GOT3 (cell line): Measurements from ENCODE around the gene CDK19.

Experiments used
- DNase-seq: peaks from one replicate; lab custom pipeline; 2025; ENCODE audit warnings: mixed read lengths; lab: John Stamatoyannopoulos, UW

CDK19 gene

DNA sequence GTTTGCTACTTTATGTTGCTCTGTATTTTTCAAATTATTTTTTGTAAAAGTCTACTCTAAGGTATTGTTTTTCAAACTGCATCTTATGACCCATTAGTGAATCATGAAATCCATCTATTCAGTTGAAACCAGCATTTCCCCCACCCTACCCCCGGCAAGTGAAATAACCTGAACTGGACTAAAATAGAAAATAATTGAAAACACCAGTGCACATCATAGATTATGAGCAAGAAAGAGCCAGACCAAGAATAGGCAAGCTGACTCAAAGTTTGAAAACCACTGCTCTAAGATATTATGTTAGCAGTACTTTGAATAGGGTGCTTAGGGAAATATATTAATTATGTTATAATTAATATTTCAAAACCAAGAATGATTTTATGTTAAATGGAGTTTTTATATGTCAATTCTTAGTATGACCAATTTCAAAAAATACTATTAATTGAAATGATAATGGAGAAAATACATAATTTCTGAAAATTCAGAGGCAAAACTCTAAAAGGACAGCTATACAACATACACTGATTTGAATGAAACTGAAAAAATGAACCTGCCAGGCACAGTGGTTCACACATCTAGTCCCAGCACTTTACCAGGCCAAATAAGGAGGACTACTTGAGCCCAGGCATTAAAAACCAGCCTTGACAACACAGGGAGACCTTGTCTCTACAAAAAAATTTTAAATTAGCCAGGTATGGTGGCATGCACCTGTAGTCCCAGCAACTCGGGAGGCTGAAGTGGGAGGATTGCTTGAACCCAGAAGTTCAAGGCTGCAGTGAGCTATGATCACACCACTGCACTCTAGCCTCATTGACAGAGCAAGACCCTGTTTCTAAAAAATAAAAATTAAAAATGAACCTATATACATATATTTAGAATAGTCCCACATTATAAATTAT, 112.0 kb downstream of the CDK19 start:
- DNase-seq, result no peak

DNA sequence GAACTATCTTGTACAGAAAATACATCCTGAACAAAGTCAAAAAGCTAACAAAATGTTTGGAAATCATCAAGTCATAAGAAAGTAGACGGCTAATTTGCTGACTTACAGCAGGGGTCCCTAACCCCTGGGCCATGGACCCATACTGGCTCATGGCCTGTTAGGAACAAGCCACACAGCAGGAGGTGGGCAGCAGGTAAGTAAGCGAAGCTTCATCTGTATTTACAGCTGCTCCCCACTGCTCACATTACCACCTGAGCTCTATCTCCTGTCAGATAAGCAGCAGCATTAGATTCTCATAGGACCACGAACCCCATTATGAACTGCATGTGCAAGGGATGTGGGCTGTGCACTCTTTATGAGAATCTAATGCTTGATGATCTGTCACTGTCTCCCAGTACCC, 115.5 kb downstream of the CDK19 start:
- DNase-seq, result no peak

DNA sequence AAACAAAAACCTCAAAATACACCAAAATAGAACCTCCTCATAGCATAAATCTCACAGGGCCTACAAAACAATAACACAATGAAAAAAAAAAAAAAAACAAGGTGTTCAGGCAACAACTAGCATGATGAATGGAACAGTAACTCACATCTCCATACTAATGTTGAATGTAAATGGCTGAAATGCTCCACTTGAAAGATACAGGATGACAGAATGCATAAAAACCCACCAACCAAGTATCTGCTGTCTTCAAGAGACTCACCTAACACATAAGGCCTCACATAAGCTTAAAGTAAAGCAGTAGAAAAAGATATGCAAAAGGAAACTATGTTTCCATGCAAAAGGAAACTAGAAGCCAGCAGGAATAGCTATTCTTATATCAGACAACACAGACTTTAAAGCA, 121.3 kb downstream of the CDK19 start:
- no peak for DNase-seq

DNA sequence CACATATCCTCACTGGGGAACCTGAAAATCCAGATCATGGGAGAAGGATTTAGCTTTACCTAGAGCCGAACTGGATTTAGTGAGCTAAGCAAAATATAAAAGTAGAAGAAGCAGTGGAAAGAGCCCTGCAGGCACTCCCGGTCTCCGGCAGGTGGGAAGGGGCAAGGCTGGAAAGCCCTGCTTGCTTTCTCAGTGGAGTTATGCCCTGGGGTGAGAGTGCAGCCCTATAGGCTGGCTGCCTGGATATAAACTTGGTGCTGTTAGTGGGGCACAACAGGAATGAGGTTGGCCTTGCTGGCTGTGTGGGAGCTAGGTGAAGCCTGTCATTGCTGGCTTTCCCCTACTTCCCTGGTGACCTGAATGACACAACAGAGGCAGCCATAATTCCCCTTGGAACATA, 122.0 kb downstream of the CDK19 start:
- no peak for DNase-seq

DNA sequence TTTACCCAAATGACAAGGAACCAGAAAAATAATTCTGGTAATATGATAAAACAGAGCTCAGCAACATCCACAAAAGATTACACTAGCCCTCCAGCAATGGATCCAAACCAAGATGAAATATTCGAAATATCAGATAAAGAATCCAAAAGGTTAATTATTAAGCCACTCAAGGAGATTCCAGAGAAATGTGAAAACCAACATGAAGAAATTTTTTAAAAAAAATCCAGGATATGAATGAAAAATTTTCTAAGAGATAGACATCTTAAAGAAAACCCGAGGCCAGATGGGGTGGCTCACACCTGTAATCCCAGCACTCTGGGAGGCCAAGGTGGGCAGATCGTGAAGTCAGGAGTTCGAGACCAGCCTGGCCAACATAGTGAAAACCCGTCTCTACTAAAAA, 124.4 kb downstream of the CDK19 start:
- no peak for DNase-seq

DNA sequence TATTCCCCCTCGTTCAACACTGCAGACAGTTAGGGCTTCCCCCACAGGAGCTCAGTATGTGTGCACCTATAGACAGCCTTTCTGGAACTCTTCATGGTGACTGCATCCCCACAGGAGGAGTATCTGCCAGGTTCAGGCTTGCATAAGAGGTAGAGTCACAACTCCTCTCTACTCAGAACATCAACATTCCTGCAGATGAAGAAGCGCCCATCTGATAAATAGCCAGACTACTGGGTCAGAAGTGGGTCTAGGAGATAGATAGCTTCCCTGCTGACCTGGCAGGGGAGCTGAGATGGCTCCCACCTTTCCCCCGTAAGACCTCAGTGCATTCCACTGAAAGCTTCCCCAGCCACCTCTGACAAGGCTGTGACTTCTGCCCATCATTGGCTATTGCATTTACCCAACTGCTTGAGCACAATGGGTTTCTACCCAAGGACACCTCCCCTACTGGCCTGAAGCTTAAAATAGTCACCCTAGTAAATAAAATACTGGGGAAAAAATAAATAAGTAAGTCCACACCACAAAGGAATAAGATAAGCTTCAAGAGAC, 125.1 kb downstream of the CDK19 start:
- DNase-seq, result no peak

DNA sequence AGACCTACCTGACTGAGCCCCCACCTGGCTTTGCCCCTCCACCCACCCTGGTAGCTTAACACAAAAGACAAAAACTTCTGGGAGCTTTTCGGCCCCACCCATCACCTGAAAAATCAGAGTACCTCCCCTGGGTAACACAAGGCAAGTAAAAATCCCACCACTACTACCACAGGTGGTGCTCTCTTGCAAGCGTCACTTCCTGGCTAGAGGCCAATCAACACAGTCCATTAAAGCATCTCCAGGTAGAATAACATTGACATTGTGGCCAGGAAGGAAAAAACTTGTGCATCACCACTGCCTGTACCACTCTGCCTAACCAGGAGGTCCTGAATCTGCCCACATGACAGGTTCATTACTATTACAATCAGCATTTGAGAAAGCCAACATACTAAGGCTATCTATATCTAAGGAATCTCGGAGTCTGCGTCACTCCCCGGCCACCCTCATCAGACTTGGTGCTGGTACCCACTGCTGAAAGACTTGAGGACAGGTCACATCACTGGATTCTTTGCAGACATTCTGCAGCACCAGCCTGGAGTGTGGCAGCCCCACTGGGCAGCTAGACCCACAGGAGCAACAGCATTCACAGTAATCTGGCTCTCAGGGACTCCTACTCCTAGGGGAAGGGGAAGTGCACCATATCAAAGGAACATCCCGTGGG, 125.9 kb downstream of the CDK19 start:
- no peak for DNase-seq

DNA sequence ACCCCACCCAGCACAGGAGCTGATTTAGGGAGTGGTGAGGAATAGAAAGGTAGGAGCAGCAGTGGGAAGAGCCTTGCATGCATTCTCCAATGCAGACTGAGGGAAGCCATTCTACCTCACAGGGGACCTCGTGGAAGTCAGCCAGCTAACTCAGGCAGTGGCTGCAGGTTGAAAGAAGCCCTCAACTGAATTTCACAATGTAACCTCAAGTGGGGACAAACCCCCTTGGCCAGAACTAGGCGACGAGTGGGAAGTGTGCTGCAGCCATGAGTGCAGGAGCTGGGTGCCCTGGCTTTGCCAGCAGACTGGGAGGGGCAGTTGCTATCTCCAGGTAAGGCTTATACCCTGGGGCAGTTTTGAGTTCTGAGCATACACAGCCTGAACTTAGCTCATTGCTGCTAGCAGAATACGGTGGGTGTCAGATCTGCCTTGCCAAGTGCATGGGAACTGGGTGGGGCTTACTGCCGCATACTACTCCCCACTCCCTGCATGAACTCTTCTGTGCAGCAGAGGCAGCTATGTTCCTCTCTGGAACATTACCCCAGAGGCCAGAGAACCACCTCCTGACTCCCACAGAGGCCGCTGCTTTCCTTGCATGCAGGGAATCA, 126.5 kb downstream of the CDK19 start:
- DNase-seq, result no peak

DNA sequence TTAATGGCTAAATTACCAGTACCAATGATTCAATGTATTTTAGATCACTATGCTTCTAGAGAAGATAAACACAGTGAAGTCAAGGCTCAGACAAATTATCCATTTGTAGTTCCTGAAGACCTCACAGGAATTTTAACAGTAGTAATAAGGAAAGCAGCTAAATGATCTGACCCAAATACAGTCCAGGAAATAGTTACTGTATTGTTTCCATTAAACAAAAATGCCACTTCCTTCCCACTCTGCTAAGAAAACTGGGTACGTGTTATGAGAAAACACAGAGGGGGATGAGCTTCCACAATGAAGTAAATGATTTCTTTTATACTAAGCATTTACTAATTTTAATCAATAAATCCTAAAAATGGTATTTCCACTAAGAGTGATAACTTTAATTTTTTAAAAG, 127.9 kb downstream of the CDK19 start:
- DNase-seq, result no peak

DNA sequence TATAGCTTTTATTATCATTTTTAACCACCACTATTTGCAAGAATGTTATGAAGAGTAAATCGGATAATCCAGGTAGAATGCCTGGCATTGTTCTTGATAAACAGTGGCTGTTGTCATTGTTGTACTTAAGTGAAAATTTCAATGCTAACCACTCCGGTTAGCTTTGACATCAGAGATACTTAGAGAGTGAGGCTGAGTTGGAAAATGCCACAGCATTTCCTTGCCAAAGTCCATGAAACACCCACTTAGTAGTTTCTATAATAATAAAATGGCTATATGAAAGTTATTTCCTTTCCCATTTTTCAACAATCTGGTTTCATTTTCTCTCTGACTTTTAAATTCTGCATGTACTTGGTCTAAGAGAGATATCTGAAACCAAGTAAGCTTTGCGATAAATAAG, 132.0 kb downstream of the CDK19 start:
- DNase-seq, result no peak

DNA sequence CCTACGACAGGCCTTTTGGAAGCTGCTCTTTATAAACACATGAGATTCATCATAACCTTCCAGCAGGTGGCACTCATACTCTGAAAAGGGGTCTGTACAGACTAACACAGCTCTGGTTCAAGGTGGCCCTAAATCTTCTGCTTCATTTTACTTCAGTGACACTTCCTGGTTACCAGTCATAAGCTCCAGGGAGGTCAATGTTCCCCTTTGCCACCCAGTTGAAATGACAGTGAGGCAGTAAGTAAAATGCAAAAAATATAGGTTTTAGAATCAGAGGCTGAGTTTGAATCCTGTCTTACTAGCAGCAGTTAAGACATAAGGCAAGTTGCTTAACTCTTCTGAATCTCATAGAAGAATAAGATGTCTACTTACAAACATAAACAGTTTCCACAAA, 132.8 kb downstream of the CDK19 start:
- no peak for DNase-seq

DNA sequence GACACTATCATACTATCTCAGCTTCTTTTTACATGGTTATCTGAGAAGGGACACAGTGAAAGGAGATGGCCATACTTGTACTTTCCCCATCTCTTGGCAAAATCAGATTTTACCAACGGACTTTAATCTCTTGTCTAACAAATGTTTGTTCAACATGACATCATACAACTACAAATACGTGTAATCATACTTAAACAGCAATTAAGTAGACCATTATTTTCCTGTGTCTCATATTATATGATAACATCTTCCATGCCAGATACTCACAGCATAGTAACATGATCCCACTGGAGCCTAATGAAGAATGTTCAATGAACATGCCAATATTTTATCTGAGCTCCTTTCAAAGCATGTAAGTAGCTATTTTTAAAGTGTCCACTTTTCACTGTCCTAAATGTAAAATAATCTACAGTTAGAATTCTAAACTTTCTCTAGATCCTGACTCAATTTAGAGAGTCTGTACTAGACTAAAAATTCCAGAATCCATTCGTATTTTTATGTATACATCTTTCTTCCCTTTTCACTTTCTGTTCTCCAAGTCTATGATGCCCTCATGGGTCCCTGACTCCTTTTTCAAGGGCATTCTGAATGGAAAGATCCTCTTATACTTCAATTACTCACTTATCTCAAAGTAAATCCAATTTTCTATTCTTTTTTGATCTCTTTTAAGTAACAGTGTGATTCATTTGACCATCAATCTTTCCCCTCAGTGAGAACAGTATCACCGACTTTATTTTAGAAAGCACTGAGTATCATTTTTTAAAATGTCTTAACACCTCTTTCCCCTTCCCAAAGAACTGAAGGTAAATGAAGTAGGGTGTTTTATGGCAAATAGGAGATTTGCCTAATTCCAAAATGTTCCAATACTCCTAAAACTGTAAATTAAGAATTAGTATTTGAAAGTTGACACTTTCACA, 133.5 kb downstream of the CDK19 start:
- DNase-seq, result no peak

DNA sequence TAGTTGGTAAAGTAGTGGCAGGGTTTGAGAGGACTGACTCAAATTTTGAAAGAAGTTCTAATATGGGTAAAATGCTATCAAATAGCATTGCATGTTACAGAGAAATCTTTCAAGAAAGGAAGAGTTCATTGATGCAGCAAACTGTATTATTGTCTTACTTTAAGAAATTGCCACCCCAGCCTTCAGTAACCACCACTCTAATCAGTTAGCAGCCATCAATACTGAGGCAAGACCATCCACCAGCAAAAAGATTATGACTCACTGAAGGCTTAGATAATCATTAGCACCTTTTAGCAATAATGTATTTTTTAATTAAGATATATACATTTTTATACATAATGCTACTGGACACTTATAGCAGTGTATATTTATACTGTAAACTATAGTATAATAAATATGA, 138.9 kb downstream of the CDK19 start:
- DNase-seq, result no peak

DNA sequence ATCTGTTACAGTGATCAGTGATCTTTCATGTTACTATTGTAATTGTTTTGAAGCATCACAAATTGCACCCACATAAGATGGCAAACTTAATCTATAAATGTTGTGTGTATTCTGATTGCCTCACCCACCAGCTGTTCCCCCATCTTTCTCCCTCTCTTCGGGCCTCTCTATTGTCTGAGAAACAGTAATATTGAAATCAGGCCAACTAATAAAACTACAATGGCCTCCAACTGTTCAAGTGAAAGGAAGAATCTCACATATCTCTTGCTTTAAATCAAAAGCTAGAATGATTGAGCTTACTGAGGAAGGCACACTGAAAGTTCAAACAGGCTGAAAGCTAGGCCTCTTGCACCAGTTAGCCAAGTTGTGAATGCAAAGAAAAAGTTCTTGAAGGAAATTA, 141.2 kb downstream of the CDK19 start:
- no peak for DNase-seq

DNA sequence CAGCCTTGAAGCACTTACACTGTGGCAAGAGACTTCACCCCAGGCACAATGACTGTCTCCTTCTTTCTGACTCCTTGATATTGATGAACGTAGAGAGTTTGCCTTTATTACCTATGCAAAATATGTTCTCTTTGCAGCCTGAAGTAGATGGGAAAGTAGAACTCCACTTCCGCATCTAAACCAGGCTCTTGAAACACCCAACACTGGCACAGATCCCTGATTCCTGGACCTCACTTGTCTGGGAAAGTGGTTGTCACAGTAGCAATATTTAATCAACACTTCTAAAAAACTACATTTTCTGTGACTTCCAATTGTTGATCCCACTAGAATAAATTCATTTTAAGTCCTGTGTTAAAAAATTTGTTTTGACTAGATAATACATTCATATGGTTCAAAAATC, 143.1 kb downstream of the CDK19 start:
- no peak for DNase-seq

DNA sequence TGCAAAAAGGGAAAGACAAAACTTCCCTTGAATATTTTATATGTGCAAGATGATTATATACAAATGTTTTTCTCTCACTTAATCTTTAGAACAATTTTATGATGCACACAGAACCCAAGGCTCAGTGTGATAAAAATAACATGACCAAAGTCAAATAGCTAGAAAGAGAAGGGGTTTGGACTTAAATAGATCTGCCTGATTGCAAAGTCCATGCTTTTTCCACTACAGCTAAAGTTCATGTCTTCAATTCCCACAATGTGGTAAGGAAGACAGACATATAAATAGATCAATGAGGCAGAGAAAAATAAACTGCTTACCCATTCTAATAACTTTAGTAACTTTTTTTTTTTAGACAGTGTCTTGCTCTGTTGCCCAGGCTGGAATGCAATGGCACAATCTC, 143.8 kb downstream of the CDK19 start:
- DNase-seq, result no peak

DNA sequence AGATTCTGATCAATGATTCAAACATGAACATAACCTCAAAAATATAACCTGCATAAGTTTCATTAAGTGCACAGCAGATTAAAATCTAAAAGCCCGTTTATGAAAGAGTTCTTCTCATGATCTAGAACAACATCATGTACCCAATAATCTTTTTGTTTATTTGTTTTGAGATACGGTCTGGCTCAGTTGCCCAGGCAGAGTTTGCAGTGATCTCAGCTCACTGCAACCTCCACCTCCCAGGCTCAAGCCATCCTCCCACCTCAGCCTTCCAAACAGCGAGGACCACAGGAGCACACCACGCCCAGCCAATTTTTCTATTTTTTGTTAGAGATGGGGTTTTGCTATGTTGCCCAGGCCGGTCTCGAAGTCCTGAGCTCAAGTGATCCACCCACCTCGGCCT, 149.7 kb downstream of the CDK19 start:
- no peak for DNase-seq

DNA sequence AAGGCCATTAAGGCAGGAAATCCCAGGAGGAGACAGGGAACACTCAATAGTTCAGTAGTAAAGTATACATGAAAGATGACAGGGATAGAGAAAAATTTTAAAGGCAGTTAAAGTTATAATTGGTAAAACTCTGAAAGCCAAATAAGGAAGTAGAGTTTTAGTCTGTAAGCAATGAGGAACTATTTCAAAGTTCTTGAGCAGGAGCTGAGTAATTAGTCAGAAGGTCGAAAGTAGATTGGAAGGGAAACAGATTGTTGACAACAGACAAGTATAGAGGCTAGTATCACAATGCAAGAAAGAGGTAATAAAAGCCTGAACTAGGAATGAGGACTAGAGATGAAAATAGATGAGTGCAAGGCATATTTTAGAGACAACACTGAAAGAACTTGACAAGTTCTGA, 150.3 kb downstream of the CDK19 start:
- DNase-seq, result no peak

DNA sequence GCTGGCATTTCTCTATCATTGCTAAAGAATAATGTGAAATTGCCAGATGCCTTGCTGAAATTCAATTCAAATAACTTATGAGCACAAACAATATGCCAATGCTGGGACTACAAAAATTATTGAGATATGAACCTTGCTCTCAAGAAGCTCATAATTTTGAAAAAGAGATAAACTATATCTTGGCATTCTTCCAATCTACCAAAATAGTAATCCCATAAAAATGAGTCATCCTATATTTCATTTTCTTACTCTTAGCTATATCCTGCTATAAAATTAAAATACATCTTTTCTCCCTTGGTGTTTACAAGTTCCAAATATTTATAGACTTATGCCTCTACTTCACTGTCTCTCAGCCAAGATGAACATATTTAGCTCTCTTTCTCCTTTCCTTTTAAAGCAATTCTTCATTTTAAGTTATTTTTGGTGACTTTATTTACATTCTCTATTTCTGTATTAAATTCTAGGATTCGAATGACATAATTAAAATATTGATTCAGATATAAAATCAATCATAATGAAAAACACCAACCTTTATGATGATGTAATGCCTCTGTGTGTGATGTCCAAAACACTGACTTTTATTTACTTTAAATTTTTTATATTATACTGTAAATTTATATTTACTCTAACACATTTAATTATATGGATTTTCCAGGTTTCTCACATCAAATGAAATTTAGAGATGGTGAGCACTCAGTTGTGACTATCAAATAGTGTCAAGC, 152.6 kb downstream of the CDK19 start:
- no peak for DNase-seq

DNA sequence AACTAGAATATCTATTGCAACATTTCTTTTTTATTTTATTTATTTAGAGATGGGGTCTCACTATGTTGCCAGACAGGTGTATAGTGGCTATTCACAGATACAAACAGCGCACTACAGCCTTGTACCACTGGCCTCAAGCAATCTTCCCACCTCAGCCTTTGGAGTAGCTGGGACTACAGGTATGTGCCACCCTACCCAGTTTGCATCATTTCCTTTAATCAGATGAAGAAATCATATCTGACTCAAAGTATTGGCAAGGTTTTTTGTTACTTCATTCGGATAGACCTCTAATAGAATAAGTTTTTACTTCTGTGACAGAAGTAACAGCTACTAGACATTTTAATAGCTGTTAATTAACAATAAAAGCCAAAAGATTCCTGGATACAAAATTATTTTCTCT, 153.9 kb downstream of the CDK19 start:
- no peak for DNase-seq

DNA sequence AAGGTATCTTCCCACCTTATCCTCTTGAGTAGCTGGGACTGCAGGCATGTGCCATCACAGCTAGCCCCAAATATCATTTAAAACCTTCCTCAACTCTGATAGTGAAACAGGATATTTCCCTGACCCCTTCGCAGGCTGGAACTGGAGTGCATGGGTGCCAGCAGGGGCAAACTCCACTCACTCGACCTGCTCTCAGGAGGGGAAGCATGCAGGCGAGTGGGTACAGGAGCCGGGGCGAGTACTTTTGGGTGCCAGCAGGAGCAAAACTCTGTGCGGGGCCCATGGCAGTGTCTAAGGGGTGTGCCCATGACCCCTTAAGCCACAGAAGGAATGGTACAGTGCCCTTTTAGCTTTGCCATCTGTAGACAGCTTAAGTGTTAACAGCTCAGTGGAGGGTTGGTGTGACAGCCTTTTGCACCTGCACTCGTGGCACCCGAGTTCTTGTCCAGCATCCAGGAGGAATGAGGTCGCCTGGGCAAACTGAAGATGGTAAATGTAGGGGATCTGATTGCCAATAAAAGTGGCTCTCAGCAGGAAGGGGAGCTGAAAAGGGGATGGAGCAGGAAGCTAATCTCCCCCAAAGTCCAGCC, 155.1 kb downstream of the CDK19 start:
- no peak for DNase-seq
